ENCODE measurements around the gene MSX2. TPM values are rescaled to one million over a fixed set of nuclear protein-coding genes. Genes with fewer than 3 reads are reported as not detected.

MSX2 gene
- total and polyA plus RNA-seq, 4 donors, result 0.34 to 2.1 (median 0.80) TPM

DNA sequence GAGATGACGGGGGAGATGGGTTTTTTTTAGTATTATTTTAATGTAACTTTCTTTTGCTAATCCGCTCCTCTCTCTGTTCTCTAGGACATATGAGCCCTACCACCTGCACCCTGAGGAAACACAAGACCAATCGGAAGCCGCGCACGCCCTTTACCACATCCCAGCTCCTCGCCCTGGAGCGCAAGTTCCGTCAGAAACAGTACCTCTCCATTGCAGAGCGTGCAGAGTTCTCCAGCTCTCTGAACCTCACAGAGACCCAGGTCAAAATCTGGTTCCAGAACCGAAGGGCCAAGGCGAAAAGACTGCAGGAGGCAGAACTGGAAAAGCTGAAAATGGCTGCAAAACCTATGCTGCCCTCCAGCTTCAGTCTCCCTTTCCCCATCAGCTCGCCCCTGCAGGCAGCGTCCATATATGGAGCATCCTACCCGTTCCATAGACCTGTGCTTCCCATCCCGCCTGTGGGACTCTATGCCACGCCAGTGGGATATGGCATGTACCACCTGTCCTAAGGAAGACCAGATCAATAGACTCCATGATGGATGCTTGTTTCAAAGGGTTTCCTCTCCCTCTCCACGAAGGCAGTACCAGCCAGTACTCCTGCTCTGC is 4.8 kb downstream of the MSX2 start:
- Histone ChIP-seq H3K4me3 (no peak overlapping the region), H3K4me1 (ENCODE audit: control insufficient read depth in 5 of 5, insufficient read depth in 5 of 5, low read length in 5 of 5) (peaks cover 0 to 15% (median 0%) of the 10 kb centered on the region in 5 donors), H3K9ac (ENCODE audit: insufficient read depth in 1 of 2, low read length in 2 of 2) (no peak overlapping the region), H3K27me3 (ENCODE audit: control insufficient read depth in 3 of 3, insufficient read depth in 3 of 3, low read length in 2 of 3) (peaks cover 11 to 93% (median 92%) of the 10 kb centered on the region in 3 donors), H3K27ac (ENCODE audit: low read depth in 1 of 2, low read length in 1 of 2) (no peak overlapping the region), H3K36me3 (ENCODE audit: control insufficient read depth in 4 of 4, insufficient read depth in 4 of 4, low read length in 4 of 4) (peaks cover 0 to 2% (median 0%) of the 10 kb centered on the region in 4 donors), H3K9me3 (ENCODE audit: control insufficient read depth in 4 of 4, insufficient read depth in 3 of 4, low read length in 3 of 4) (peaks cover 0 to 2% (median 0%) of the 10 kb centered on the region in 4 donors)
- DNase-seq, result no peak
- TF ChIP-seq, protein P1, sequence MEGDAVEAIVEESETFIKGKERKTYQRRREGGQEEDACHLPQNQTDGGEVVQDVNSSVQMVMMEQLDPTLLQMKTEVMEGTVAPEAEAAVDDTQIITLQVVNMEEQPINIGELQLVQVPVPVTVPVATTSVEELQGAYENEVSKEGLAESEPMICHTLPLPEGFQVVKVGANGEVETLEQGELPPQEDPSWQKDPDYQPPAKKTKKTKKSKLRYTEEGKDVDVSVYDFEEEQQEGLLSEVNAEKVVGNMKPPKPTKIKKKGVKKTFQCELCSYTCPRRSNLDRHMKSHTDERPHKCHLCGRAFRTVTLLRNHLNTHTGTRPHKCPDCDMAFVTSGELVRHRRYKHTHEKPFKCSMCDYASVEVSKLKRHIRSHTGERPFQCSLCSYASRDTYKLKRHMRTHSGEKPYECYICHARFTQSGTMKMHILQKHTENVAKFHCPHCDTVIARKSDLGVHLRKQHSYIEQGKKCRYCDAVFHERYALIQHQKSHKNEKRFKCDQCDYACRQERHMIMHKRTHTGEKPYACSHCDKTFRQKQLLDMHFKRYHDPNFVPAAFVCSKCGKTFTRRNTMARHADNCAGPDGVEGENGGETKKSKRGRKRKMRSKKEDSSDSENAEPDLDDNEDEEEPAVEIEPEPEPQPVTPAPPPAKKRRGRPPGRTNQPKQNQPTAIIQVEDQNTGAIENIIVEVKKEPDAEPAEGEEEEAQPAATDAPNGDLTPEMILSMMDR (IDR thresholded peaks at IDR 0.05; ENCODE audit: control extremely low read depth, extremely low read depth), result no peak
- no peak for ATAC-seq (ENCODE audit: insufficient read depth, low FRiP score)
- WGBS, 2 donors, result 73 to 74% methylated on average over 18 of the region's 18 CpGs

DNA sequence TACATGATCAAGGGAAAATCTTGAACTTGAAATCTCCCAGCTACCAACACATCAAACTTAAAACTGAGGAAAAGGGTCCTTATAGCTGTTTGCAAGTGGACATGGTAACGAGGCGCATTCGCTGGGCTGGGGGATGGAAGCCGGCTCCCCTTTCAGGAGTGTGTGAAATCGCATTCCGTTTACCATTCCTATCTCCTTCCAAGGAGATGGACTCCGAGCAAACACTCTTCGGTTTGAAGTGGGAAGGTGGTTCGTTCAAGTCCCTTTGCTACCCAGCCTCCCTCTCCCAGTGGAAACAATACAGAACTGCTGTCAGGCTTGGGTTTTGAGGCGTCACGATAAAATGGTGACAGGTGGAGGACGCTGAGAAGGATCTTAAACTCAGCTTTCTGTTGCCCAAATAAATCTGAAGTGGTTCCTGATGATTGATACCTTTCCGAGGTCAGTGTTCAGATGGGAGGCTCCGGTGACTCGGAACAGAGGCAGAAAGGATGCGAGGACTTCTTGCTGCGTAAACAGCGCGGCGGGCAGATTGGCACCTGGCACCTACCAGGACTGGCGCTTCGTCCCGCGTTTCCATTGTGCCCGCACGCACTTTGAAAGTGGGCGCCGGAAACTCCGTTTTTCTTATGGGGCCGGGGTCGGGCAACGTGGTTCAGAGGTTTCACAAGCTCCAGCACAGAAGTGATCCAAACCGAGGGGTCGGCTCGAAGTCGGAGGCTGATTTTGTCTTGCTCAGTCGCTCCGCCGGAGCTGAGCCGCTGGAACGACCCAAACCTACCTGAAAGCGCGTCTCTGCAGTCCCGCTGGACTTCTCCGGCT is 7.0 kb downstream of the MSX2 start:
- H3K4me3 ChIP-seq, result no peak overlapping the region
- H3K4me1 ChIP-seq (ENCODE audit: control insufficient read depth in 5 of 5, insufficient read depth in 5 of 5, low read length in 5 of 5), result peaks cover 0 to 17% (median 0%) of the 10 kb centered on the region in 5 donors
- peaks cover 20 to 99% (median 98%) of the 10 kb centered on the region in 3 donors for H3K27me3 ChIP-seq (ENCODE audit: control insufficient read depth in 3 of 3, insufficient read depth in 3 of 3, low read length in 2 of 3)
- ATAC-seq (ENCODE audit: insufficient read depth, low FRiP score) (no peak), DNase-seq (no peak)
- peaks cover 0 to 2% (median 0%) of the 10 kb centered on the region in 4 donors for H3K36me3 ChIP-seq (ENCODE audit: control insufficient read depth in 4 of 4, insufficient read depth in 4 of 4, low read length in 4 of 4)
- peaks cover 0 to 5% (median 0%) of the 10 kb centered on the region in 4 donors for H3K9me3 ChIP-seq (ENCODE audit: control insufficient read depth in 4 of 4, insufficient read depth in 3 of 4, low read length in 3 of 4)
- no peak overlapping the region for H3K27ac ChIP-seq (ENCODE audit: low read depth in 1 of 2, low read length in 1 of 2)
- 4 to 9% methylated on average over 45 of the region's 45 CpGs for WGBS, 2 donors
- H3K9ac ChIP-seq (ENCODE audit: insufficient read depth in 1 of 2, low read length in 2 of 2), result no peak overlapping the region
- TF ChIP-seq, protein P1 (IDR thresholded peaks at IDR 0.05; ENCODE audit: control extremely low read depth, extremely low read depth), result no peak

DNA sequence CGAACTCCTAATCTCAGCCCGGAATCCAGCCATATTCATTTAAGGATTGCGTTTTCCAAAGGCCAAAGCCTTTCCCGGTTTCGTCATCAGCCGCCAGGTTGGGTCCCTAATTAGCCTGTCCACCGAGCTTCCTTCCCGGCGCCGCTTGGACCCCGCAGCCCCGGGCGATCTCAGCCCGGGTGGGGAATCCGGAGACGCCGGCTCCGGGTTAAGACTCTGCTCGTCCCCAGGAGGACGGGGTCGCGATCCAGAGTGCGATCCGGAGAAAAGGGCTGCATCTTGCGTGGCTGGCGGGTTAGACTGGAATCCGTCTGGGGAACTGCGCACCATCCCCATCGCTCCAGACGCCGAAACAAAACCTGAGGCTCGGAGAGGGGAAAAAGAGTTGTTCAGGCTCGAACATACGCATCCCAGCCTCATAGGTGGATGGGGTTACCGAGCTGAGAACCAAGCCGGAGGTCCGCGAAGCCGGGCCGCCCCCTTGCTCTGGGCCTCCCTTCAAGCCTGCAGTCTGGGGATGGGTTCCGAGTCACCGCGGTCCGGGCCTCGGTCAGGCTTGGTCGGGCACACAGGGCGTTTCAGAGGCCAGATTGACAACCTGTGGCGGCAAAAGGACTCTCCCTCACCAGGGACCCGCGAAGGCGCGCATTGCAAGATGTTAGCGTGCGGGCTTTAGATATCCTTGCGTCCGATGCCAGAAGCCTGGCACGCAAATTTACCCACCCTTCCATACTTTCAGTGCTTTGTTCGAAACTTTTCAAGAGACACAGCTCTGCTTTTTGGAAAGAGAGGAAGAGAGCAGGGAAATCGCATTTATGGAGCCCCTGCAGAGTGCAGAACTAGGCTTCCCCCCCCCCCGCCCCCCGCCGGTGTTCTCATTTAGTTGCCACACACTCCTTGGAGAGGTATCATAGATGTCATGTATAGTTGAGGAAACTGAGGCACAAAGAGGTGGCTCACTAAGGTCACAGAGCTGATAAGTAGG is 7.9 kb downstream of the MSX2 start:
- no peak for DNase-seq
- Histone ChIP-seq H3K27ac (ENCODE audit: low read depth in 1 of 2, low read length in 1 of 2) (no peak overlapping the region), H3K9ac (ENCODE audit: insufficient read depth in 1 of 2, low read length in 2 of 2) (no peak overlapping the region), H3K4me3 (no peak overlapping the region), H3K9me3 (ENCODE audit: control insufficient read depth in 4 of 4, insufficient read depth in 3 of 4, low read length in 3 of 4) (peaks cover 0 to 5% (median 0%) of the 10 kb centered on the region in 4 donors), H3K36me3 (ENCODE audit: control insufficient read depth in 4 of 4, insufficient read depth in 4 of 4, low read length in 4 of 4) (peaks cover 0 to 2% (median 0%) of the 10 kb centered on the region in 4 donors), H3K27me3 (ENCODE audit: control insufficient read depth in 3 of 3, insufficient read depth in 3 of 3, low read length in 2 of 3) (peaks cover 21 to 99% (median 98%) of the 10 kb centered on the region in 3 donors), H3K4me1 (ENCODE audit: control insufficient read depth in 5 of 5, insufficient read depth in 5 of 5, low read length in 5 of 5) (peaks cover 0 to 17% (median 0%) of the 10 kb centered on the region in 5 donors)
- TF ChIP-seq, protein P1 (IDR thresholded peaks at IDR 0.05; ENCODE audit: control extremely low read depth, extremely low read depth), result no peak
- 4 to 13% methylated on average over 62 of the region's 62 CpGs for WGBS, 2 donors
- no peak for ATAC-seq (ENCODE audit: insufficient read depth, low FRiP score)
